Activated naive CD4-positive, alpha-beta T cell (primary cell): ENCODE results near the gene ING3.

Experiments used
- DNase-seq, 4 experiments: peaks; one replicate each; lab custom pipeline; 2025; lab: John Stamatoyannopoulos, UW

Gene ING3, protein sequence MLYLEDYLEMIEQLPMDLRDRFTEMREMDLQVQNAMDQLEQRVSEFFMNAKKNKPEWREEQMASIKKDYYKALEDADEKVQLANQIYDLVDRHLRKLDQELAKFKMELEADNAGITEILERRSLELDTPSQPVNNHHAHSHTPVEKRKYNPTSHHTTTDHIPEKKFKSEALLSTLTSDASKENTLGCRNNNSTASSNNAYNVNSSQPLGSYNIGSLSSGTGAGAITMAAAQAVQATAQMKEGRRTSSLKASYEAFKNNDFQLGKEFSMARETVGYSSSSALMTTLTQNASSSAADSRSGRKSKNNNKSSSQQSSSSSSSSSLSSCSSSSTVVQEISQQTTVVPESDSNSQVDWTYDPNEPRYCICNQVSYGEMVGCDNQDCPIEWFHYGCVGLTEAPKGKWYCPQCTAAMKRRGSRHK

DNA sequence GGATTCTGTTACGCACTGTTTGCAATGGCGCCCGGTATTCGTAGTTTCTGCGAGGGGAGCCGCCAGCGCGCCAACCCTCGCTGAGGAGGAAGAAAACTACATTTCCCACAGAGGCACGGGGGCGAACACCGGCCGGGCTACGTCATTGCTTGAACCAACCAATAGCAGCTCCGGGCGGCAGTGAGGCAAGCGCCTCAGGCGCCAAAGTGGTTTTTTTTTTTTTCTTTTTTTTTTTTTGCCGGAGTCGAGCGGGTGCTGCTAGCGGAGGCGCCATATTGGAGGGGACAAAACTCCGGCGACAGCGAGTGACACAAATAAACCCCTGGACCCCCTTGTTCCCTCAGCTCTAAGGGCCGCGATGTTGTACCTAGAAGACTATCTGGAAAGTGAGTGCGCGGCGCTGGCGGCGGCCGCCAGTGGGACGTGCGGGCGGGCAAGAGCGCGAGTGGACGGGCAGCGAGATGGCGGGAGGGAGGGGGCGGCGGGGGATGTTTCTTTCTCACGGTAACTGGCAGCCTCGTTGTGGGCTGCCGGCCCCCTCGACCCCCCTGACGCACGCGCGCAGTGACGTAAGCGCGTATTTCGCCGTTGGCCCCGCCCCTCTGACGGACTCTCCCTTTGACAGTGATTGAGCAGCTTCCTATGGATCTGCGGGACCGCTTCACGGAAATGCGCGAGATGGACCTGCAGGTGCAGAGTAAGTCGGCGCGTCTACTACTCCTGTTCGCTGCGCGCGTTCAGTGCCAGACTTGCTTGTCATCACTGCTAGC is at the start of gene ING3:
TSS of gene ING3 (plus strand) at position 239 of the 770 bp plus-strand sequence. CDS start at position 359, 120 bp downstream.
- DNase-seq: peak; percentile 92 to 98 (median 96)

DNA sequence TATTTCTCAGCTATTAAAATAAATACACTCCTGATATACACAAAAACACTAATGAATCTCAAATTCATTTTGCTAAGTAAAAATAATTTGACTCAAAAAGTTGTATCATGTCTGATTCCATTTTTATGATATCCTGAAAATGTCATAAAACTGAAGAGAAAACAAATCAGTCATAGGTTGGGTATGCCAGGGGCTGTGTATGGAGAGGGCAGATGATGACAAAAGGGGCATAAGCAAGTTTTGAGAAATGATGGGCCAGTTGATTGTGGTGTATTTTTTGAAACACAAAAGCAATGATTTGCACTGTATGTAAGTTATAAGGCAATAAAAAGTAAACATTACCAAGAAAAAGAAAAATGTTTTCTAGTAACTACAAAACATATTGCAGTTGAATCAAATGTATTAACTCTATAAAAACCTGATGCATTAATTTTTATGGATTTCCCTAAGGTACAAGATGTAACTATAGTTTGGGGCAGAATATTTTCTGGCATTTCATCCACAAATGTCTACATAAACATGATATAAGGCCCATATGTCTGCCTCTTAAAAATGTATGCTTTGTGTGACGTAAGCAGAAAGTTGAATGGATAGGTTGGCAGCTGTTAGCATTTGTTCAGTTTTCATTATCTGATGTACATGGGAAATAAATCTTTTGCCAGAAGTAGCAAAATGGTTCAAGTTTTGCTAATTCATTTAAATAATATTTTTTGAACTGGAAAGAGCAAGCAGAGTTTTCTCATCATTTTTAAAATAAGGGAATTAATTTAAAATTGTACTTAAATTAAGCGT is 35.1 kb upstream of the ING3 start:
- no peak for DNase-seq

GRCh38 chr7:120916121-120916520 is 34.5 kb upstream of the ING3 start:
- DNase-seq: no peak

DNA sequence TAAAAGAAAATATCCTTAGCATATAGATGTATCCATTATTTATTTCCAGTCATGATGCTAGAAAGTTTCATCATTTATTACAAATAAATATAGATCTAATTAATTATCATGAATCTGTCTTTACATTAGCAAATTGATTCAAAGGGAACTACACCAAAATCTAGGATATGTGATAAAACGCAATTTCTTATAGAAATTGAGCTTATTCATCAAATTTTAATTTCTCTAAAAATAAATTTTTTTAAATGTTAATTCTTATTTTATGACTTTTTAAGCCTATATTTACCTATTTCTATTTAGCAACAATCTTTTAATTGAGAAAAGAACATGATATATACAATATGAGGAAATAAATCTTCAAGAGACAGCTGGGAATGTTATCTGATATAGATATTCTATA is 34.0 kb upstream of the ING3 start:
- no peak for DNase-seq

- no peak for DNase-seq
Measured at GRCh38 chr7:120919466-120919865, 31.1 kb upstream of the ING3 start.

GRCh38 chr7:120920034-120920433 is 30.5 kb upstream of the ING3 start:
- DNase-seq: no peak

- no peak for DNase-seq
Measured at GRCh38 chr7:120920591-120921274, 29.8 kb upstream of the ING3 start.

- no peak for DNase-seq
Measured at GRCh38 chr7:120924837-120925236, 25.7 kb upstream of the ING3 start.

- no peak for DNase-seq
Measured at GRCh38 chr7:120925392-120925791, 25.2 kb upstream of the ING3 start.

GRCh38 chr7:120926943-120927346 is 23.6 kb upstream of the ING3 start:
- no peak for DNase-seq

DNA sequence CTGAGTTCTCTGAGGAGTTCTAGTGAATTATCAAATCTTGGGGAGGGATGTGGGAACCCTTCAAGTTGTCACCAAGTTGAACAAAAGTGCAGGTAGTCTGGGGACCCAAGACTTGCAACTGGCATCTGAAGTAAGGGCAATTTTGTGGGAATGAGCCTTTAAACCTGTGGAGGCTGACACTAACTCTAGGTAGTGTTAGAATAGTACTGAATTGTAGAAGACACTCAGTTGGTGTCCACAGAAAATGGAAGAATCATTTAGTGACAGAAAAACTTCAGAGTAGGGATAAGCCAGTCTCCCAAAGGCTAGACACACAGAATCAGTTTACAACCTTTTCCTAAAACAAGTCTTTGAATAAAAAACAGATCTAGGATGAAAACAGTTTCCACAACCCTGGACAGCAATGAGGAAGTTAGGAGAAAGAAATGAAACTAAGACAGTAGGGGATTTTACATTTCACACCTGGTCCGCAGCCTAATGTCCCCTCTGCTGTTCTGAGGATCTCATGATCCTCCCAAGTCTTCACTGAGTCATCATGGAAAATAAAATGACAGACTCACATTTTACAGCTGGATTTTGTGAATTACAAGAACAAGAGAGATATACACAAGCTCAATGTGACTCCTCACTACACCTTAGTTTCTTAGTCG is 23.0 kb upstream of the ING3 start:
- no peak for DNase-seq

GRCh38 chr7:120931243-120931642 is 19.3 kb upstream of the ING3 start:
- no peak for DNase-seq

DNA sequence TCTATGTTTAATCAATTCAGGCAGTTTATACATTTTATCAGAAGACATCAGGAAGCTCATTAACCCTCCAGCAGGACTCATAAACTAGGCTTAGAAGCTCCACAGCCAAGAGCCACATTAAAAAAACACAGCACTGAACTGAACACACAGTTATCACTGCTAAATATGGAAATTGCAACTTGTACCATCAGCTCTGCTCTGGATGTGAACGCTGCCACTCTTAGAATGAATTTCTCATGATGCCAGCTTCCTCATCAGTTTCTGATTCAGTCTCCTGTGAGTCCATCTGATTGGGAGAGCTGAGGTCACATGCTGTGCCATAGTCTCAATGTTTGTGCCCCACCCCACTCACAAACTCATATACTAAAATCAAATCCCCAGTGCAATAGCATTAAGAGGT is 17.1 kb upstream of the ING3 start:
- no peak for DNase-seq

- no peak for DNase-seq
Measured at GRCh38 chr7:120939345-120939744, 11.2 kb upstream of the ING3 start.

GRCh38 chr7:120941064-120941463 is 9.5 kb upstream of the ING3 start:
- DNase-seq: no peak

GRCh38 chr7:120941856-120942255 is 8.7 kb upstream of the ING3 start:
- no peak for DNase-seq

DNA sequence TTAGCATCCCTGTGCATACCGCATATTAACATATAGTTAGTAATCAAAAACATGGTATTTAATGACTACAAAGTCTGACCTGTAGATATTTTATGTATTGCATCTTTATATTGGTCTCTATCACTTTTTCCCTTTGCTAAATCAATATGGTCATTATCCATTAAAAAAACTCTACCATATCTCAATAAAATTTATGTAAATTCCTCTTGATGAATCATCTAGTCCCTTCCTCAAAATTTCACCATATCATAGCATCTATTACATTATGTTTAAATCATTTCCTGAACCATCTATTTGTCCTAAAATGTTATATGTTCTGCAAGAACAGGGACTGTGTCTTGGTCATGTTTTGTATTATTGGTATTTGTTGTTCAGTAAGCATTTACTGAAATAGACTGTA is 7.7 kb upstream of the ING3 start:
- no peak for DNase-seq

DNA sequence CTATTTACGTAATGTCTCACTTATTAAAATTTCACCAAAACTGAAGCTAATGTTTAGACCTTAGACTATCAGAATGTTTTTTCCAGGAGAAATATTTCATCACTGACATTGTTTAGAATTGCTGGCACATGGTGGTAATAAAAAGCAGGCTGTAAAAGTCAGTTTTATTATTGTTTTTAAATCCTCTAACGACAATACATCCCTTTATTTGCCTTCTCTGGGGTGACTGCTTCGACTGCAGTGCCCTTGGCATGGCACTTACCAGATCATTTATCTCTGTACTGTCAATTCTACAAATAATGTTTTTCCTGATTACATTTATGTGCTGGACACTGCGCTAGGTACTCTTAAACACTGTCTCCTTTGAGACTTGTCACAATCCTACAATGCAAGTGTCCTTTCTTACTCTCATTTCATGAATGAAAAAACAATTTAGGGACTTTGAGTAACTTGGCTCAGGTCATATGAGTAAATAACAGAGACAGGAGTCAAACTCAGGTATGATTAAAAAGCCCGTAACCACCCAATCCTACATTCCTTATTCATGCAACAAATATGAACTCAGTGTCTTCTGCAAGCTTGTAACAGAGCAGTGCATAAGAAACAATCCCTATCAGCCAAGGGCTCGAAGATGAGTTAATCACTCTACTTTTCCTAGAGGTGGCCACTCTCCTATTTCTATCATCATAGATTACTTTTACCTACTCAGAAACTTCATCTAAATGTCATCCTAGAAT is 5.6 kb upstream of the ING3 start:
- DNase-seq: no peak

- no peak for DNase-seq
Measured at GRCh38 chr7:120947980-120948379, 2.6 kb upstream of the ING3 start.

GRCh38 chr7:120949393-120949911 is 1.1 kb upstream of the ING3 start:
- no peak for DNase-seq
